ENCODE measurements around the gene SOX15. TPM values are rescaled to one million over a fixed set of nuclear protein-coding genes. Genes with fewer than 3 reads are reported as not detected.
A peak's percentile ranks its signal among the peaks of the same experiment; 100 is the strongest.

SOX15 gene
- total and polyA plus RNA-seq, 4 donors = 0.68 to 1.1 (median 0.86) TPM; not detected in 1

GRCh38 chr17:7589204-7589868 lies 558 bp downstream of the SOX15 start:
- H3K4me1 ChIP-seq (ENCODE audit: control insufficient read depth in 5 of 5, insufficient read depth in 5 of 5, low read length in 5 of 5) = peaks cover 0 to 15% (median 6%) of the 10 kb centered on the region in 5 donors
- H3K4me3 ChIP-seq = no peak overlapping the region
- H3K36me3 ChIP-seq (ENCODE audit: control insufficient read depth in 4 of 4, insufficient read depth in 4 of 4, low read length in 4 of 4) = peaks cover 25 to 46% (median 35%) of the 10 kb centered on the region in 4 donors
- TF ChIP-seq, protein P1, sequence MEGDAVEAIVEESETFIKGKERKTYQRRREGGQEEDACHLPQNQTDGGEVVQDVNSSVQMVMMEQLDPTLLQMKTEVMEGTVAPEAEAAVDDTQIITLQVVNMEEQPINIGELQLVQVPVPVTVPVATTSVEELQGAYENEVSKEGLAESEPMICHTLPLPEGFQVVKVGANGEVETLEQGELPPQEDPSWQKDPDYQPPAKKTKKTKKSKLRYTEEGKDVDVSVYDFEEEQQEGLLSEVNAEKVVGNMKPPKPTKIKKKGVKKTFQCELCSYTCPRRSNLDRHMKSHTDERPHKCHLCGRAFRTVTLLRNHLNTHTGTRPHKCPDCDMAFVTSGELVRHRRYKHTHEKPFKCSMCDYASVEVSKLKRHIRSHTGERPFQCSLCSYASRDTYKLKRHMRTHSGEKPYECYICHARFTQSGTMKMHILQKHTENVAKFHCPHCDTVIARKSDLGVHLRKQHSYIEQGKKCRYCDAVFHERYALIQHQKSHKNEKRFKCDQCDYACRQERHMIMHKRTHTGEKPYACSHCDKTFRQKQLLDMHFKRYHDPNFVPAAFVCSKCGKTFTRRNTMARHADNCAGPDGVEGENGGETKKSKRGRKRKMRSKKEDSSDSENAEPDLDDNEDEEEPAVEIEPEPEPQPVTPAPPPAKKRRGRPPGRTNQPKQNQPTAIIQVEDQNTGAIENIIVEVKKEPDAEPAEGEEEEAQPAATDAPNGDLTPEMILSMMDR (IDR thresholded peaks at IDR 0.05; ENCODE audit: control extremely low read depth, extremely low read depth) = peak; percentile 69
- ATAC-seq (ENCODE audit: insufficient read depth, low FRiP score) (peak; percentile 82), DNase-seq (peak; percentile 83 to 88 (median 85))
- H3K27ac ChIP-seq (ENCODE audit: low read depth in 1 of 2, low read length in 1 of 2) = peak overlapping the region in 1 of 2 donors; percentile 9
- WGBS, 2 donors = 28 to 33% methylated on average over 56 of the region's 56 CpGs
- no peaks in the 10 kb centered on the region for H3K27me3 ChIP-seq (ENCODE audit: control insufficient read depth in 3 of 3, insufficient read depth in 3 of 3, low read length in 2 of 3)
- H3K9me3 ChIP-seq (ENCODE audit: control insufficient read depth in 4 of 4, insufficient read depth in 3 of 4, low read length in 3 of 4) = no peaks in the 10 kb centered on the region
- no peak overlapping the region for H3K9ac ChIP-seq (ENCODE audit: insufficient read depth in 1 of 2, low read length in 2 of 2)

DNA sequence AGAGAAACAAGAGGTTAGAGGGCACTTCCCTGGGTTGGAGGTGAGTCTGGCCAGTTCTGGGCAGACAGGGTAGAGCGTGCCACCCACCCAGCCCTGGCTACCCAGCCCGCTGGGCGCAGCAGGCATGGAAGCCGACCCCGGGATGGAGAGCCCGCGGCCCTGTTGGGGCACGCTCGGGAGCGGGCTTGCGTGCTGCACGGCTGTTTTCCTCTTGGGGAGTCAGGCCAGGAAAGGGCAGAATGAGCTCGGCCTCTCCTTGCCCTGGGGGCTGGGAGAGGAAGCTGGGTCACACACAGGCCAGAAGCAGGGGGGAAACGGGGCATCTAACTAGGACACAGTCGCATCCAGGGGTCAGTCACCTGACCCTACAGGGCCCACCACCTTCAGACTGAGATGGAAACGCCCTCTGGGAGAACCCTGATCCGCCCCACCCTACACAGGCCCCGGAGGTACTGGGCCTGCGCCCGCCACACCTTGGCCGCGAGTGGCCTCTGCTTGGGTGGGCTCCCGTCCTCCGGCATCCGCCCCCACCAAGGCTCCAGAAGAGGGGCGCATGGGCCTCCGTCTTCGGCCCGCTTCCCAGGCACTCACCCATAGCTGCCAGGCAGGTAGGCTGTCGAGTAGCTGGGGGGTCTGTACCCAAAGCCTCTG lies 1.2 kb downstream of the SOX15 start:
- TF ChIP-seq, protein P1 (IDR thresholded peaks at IDR 0.05; ENCODE audit: control extremely low read depth, extremely low read depth) = no peak
- no peak overlapping the region for H3K9ac ChIP-seq (ENCODE audit: insufficient read depth in 1 of 2, low read length in 2 of 2)
- H3K27me3 ChIP-seq (ENCODE audit: control insufficient read depth in 3 of 3, insufficient read depth in 3 of 3, low read length in 2 of 3) = no peaks in the 10 kb centered on the region
- 79 to 97% methylated on average over 24 to 30 of the region's 30 CpGs for WGBS, 2 donors
- peaks cover 0 to 19% (median 6%) of the 10 kb centered on the region in 5 donors for H3K4me1 ChIP-seq (ENCODE audit: control insufficient read depth in 5 of 5, insufficient read depth in 5 of 5, low read length in 5 of 5)
- H3K27ac ChIP-seq (ENCODE audit: low read depth in 1 of 2, low read length in 1 of 2) = peak overlapping the region in 1 of 2 donors; percentile 9
- H3K9me3 ChIP-seq (ENCODE audit: control insufficient read depth in 4 of 4, insufficient read depth in 3 of 4, low read length in 3 of 4) = no peaks in the 10 kb centered on the region
- DNase-seq = no peak
- no peak for ATAC-seq (ENCODE audit: insufficient read depth, low FRiP score)
- no peak overlapping the region for H3K4me3 ChIP-seq
- peaks cover 20 to 40% (median 30%) of the 10 kb centered on the region in 4 donors for H3K36me3 ChIP-seq (ENCODE audit: control insufficient read depth in 4 of 4, insufficient read depth in 4 of 4, low read length in 4 of 4)

- Histone ChIP-seq H3K9me3 (ENCODE audit: control insufficient read depth in 4 of 4, insufficient read depth in 3 of 4, low read length in 3 of 4) (no peaks in the 10 kb centered on the region), H3K27ac (ENCODE audit: low read depth in 1 of 2, low read length in 1 of 2) (peak overlapping the region; percentile 14 to 41), H3K27me3 (ENCODE audit: control insufficient read depth in 3 of 3, insufficient read depth in 3 of 3, low read length in 2 of 3) (no peaks in the 10 kb centered on the region), H3K36me3 (ENCODE audit: control insufficient read depth in 4 of 4, insufficient read depth in 4 of 4, low read length in 4 of 4) (peaks cover 11 to 33% (median 20%) of the 10 kb centered on the region in 4 donors), H3K4me3 (no peak overlapping the region), H3K4me1 (ENCODE audit: control insufficient read depth in 5 of 5, insufficient read depth in 5 of 5, low read length in 5 of 5) (peaks cover 4 to 27% (median 14%) of the 10 kb centered on the region in 5 donors), H3K9ac (ENCODE audit: insufficient read depth in 1 of 2, low read length in 2 of 2) (no peak overlapping the region)
- 76 to 79% methylated on average over 12 of the region's 12 CpGs for WGBS, 2 donors
- DNase-seq (no peak), ATAC-seq (ENCODE audit: insufficient read depth, low FRiP score) (no peak)
- TF ChIP-seq, protein P1 (IDR thresholded peaks at IDR 0.05; ENCODE audit: control extremely low read depth, extremely low read depth) = no peak
These were observed 2.3 kb downstream of the SOX15 start for GRCh38 chr17:7587420-7588151.

Data from lung (tissue), 12 donors.